Epithelial cell of esophagus (primary cell): Measurements from ENCODE around the gene EVI5L.

ENCODE experiments used
- DNase-seq: peaks from one replicate; pipeline ENCODE4 v3.0.0; 2010; ENCODE audit warnings: low read depth
- H3K4me3 ChIP-seq: 2 replicates; pipeline ENCODE4 v1.5.1; 2011; ENCODE audit warnings: mild to moderate bottlenecking, low read length, control low read depth
- CTCF ChIP-seq: IDR thresholded peaks from 2 replicates; pipeline ENCODE4 v1.5.1; 2011; ENCODE audit warnings: low read depth, mild to moderate bottlenecking, low read length, control low read depth, inconsistent platforms; ENCODE audit not compliant: insufficient read depth; ENCODE audit errors: missing control alignments

EVI5L gene

GRCh38 chr19:7874076-7874896, 44.3 kb downstream of the EVI5L start, which contains the start of gene PRR36:
PRR36 (minus strand) TSS chr19:7874390; CDS start chr19:7873689, 701 bp downstream.
- peak; percentile 24 for DNase-seq
- no peak within 1 kb of the TSS for H3K4me3 ChIP-seq
- TF ChIP-seq CTCF, result no peak

- no peak overlapping the region for H3K4me3 ChIP-seq
- no peak for DNase-seq
- TF ChIP-seq CTCF, result no peak
Measured at GRCh38 chr19:7874897-7875273, 44.9 kb downstream of the EVI5L start.

GRCh38 chr19:7877249-7877836, 47.3 kb downstream of the EVI5L start:
- H3K4me3 ChIP-seq, result no peak overlapping the region
- TF ChIP-seq CTCF, result no peak

GRCh38 chr19:7879111-7879807, 49.2 kb downstream of the EVI5L start:
- DNase-seq, result no peak
- TF ChIP-seq CTCF, result no peak
- H3K4me3 ChIP-seq, result no peak overlapping the region

More at GRCh38 chr19:7877249-7877836, 47.3 kb downstream of the EVI5L start:
- DNase-seq, result no peak

GRCh38 chr19:7879836-7880235, 49.8 kb downstream of the EVI5L start:
- TF ChIP-seq CTCF, result no peak
- no peak for DNase-seq
- no peak overlapping the region for H3K4me3 ChIP-seq

- DNase-seq, result no peak
- H3K4me3 ChIP-seq, result no peak overlapping the region
- no peak for TF ChIP-seq CTCF
Measured at GRCh38 chr19:7881910-7882309, 51.9 kb downstream of the EVI5L start.
